HEK293 (cell line): Measurements from ENCODE around the gene NEGR1.

ENCODE experiments used
- CTCF ChIA-PET: fragments of 350-600 bp; formaldehyde crosslinking; extraction: SDS; loops from one replicate; lab custom pipeline; 2021; ENCODE audit warnings: antibody characterized with exemption; lab: Yijun Ruan, JAX
- POLR2A ChIA-PET: fragments of 300-600 bp; formaldehyde crosslinking; extraction: SDS; loops from one replicate; lab custom pipeline; 2020; ENCODE audit warnings: antibody characterized with exemption, inconsistent platforms; lab: Yijun Ruan, JAX
- H3K27ac ChIP-seq: fragments of 200-500 bp; sonication (Bioruptor generic); 2 replicates; pipeline ENCODE4 v1.5.1; 2014; ENCODE audit warnings: low read depth, low read length, control low read depth, inconsistent platforms; ENCODE audit errors: extremely low read depth
- H3K36me3 ChIP-seq, 2 experiments: fragments of 200-500 bp in 1 of 2; sonication (Bioruptor generic) in 1 of 2; 1 replicate in 1 of 2; 2 replicates in 1 of 2; pipeline ENCODE4 v1.5.1; 2014 to 2017; ENCODE audit warnings: inconsistent platforms in 2 of 2, low read length in 2 of 2; ENCODE audit not compliant: control insufficient read depth in 2 of 2, insufficient read depth in 1 of 2
- H3K4me1 ChIP-seq: fragments of 200-500 bp; sonication (Bioruptor generic); 2 replicates; pipeline ENCODE4 v1.5.1; 2014; ENCODE audit warnings: mild to moderate bottlenecking, low read length, inconsistent platforms; ENCODE audit not compliant: control insufficient read depth, insufficient read depth
- H3K4me3 ChIP-seq: 2 replicates; pipeline ENCODE4 v1.5.1; 2011; ENCODE audit warnings: low read depth, mild to moderate bottlenecking, control low read depth, low read length, moderate library complexity
- H3K9me3 ChIP-seq: fragments of 200-500 bp; sonication (Bioruptor generic); 2 replicates; pipeline ENCODE4 v1.5.1; 2014; ENCODE audit warnings: low read depth, low read length, inconsistent platforms; ENCODE audit not compliant: control insufficient read depth, insufficient read depth
- KLF10 ChIP-seq: fragments of 450-650 bp; IDR thresholded peaks from 2 replicates; pipeline ENCODE4 v1.5.1; 2018; ENCODE audit warnings: missing biosample characterization, mild to moderate bottlenecking, missing genetic modification characterization
- KLF16 ChIP-seq: fragments of 450-650 bp; formaldehyde crosslinking; IDR thresholded peaks from 2 replicates; pipeline ENCODE4 v1.5.1; 2017; ENCODE audit warnings: missing biosample characterization, missing genetic modification characterization
- SP7 ChIP-seq: fragments of 450-650 bp; formaldehyde crosslinking; IDR thresholded peaks from 2 replicates; pipeline ENCODE4 v1.5.1; 2016; ENCODE audit warnings: missing biosample characterization, missing genetic modification characterization
- ZBTB44 ChIP-seq: fragments of 450-650 bp; IDR thresholded peaks from 2 replicates; pipeline ENCODE4 v1.5.1; 2018; ENCODE audit warnings: missing biosample characterization, mild to moderate bottlenecking, missing genetic modification characterization
- ZBTB48 ChIP-seq: fragments of 450-650 bp; formaldehyde crosslinking; IDR thresholded peaks from 2 replicates; pipeline ENCODE4 v1.5.1; 2016; ENCODE audit warnings: missing biosample characterization, missing genetic modification characterization
- ZBTB6 ChIP-seq: fragments of 450-650 bp; formaldehyde crosslinking; IDR thresholded peaks from 2 replicates; pipeline ENCODE4 v1.5.1; 2017; ENCODE audit warnings: missing biosample characterization, missing genetic modification characterization
- ZFP69B ChIP-seq: fragments of 450-650 bp; formaldehyde crosslinking; IDR thresholded peaks from 2 replicates; pipeline ENCODE4 v1.5.1; 2016; ENCODE audit warnings: missing biosample characterization, missing genetic modification characterization
- ZNF184 ChIP-seq: fragments of 450-650 bp; IDR thresholded peaks from 2 replicates; pipeline ENCODE4 v1.5.1; 2018; ENCODE audit warnings: missing biosample characterization, mild to moderate bottlenecking, missing genetic modification characterization
- ZNF202 ChIP-seq: fragments of 450-650 bp; formaldehyde crosslinking; IDR thresholded peaks from 2 replicates; pipeline ENCODE4 v1.5.1; 2016; ENCODE audit warnings: missing biosample characterization, missing genetic modification characterization, borderline replicate concordance
- ZNF280C ChIP-seq: fragments of 450-650 bp; formaldehyde crosslinking; IDR thresholded peaks from 2 replicates; pipeline ENCODE4 v1.5.1; 2016; ENCODE audit warnings: missing biosample characterization, missing genetic modification characterization
- ZNF391 ChIP-seq: fragments of 450-650 bp; formaldehyde crosslinking; IDR thresholded peaks from 2 replicates; pipeline ENCODE4 v1.5.1; 2016; ENCODE audit warnings: low read depth, missing biosample characterization, missing genetic modification characterization, borderline replicate concordance
- ZNF404 ChIP-seq: fragments of 450-650 bp; formaldehyde crosslinking; IDR thresholded peaks from 2 replicates; pipeline ENCODE4 v1.5.1; 2017; ENCODE audit warnings: missing biosample characterization, missing genetic modification characterization
- ZNF416 ChIP-seq: fragments of 450-650 bp; formaldehyde crosslinking; IDR thresholded peaks from 2 replicates; pipeline ENCODE4 v1.5.1; 2016; ENCODE audit warnings: missing biosample characterization, missing genetic modification characterization
- ZNF433 ChIP-seq: fragments of 450-650 bp; formaldehyde crosslinking; IDR thresholded peaks from 2 replicates; pipeline ENCODE4 v1.5.1; 2016; ENCODE audit warnings: missing biosample characterization, missing genetic modification characterization, low read depth
- ZNF513 ChIP-seq: fragments of 450-650 bp; IDR thresholded peaks from 2 replicates; pipeline ENCODE4 v1.5.1; 2018; ENCODE audit warnings: missing biosample characterization, missing genetic modification characterization
- ZNF514 ChIP-seq: fragments of 450-650 bp; formaldehyde crosslinking; IDR thresholded peaks from 2 replicates; pipeline ENCODE4 v1.5.1; 2016; ENCODE audit warnings: missing biosample characterization, missing genetic modification characterization
- ZNF560 ChIP-seq: fragments of 450-650 bp; formaldehyde crosslinking; IDR thresholded peaks from 2 replicates; pipeline ENCODE4 v1.5.1; 2017; ENCODE audit warnings: missing biosample characterization, missing genetic modification characterization, borderline replicate concordance
- ZNF621 ChIP-seq: fragments of 450-650 bp; formaldehyde crosslinking; IDR thresholded peaks from 2 replicates; pipeline ENCODE4 v1.5.1; 2017; ENCODE audit warnings: missing biosample characterization, missing genetic modification characterization
- ZNF660 ChIP-seq: fragments of 450-650 bp; IDR thresholded peaks from 2 replicates; pipeline ENCODE4 v1.5.1; 2018; ENCODE audit warnings: missing biosample characterization, mild to moderate bottlenecking, missing genetic modification characterization
- ZNF677 ChIP-seq: fragments of 450-650 bp; IDR thresholded peaks from 2 replicates; pipeline ENCODE4 v1.5.0; 2018; ENCODE audit warnings: missing biosample characterization, mild to moderate bottlenecking, missing genetic modification characterization, moderate library complexity
- TF ChIP-seq, protein P1 (sequence below): fragments of 450-650 bp; formaldehyde crosslinking; IDR thresholded peaks from 2 replicates; pipeline ENCODE4 v1.5.1; 2017; ENCODE audit warnings: missing biosample characterization, missing genetic modification characterization
- TF ChIP-seq, protein P2 (sequence below): fragments of 450-650 bp; formaldehyde crosslinking; IDR thresholded peaks from 2 replicates; pipeline ENCODE4 v1.5.0; 2017; ENCODE audit warnings: missing biosample characterization, missing genetic modification characterization, borderline replicate concordance

NEGR1 gene

GRCh38 chr1:71559880-71560279, 722.5 kb downstream of the NEGR1 start:
- CTCF ChIA-PET = interaction anchor here (0.6 kb wide), 1 partner anchor 30 kb away, joined by 3 read pairs; no protein-coding TSS in a partner anchor
- Histone ChIP-seq H3K36me3 (no peaks in the 10 kb centered on the region), H3K4me3 (no peak overlapping the region), H3K27ac (no peak overlapping the region), H3K9me3 (no peaks in the 10 kb centered on the region), H3K4me1 (no peaks in the 10 kb centered on the region)
- POLR2A ChIA-PET = no interaction called here
- TF ChIP-seq ZNF513 (tag by site-specific recombination) (peak; percentile 54; the same call in 1 of the 2 replicates), ZNF416 (tag by site-specific recombination) (no peak)

- Histone ChIP-seq H3K4me1 (no peaks in the 10 kb centered on the region), H3K9me3 (no peaks in the 10 kb centered on the region)
- POLR2A ChIA-PET = no interaction called here
- TF ChIP-seq ZNF660 (tag by site-specific recombination) (no peak), ZNF677 (no peak), ZBTB6 (tag by site-specific recombination) (no peak), ZNF184 (tag by site-specific recombination) (no peak), KLF10 (tag by site-specific recombination) (no peak), ZBTB48 (tag by site-specific recombination) (no peak), ZFP69B (tag by site-specific recombination) (no peak), ZNF280C (tag by site-specific recombination) (no peak), ZNF560 (tag by site-specific recombination) (no peak), ZNF404 (tag by site-specific recombination) (no peak)
- TF ChIP-seq, all 188 proteins: peak for 0
- H3K4me3 ChIP-seq = no peak overlapping the region
- H3K27ac ChIP-seq = no peak overlapping the region
- H3K36me3 ChIP-seq = no peaks in the 10 kb centered on the region
- CTCF ChIA-PET = no interaction called here
These were observed 725.2 kb downstream of the NEGR1 start for GRCh38 chr1:71557138-71557537.

DNA sequence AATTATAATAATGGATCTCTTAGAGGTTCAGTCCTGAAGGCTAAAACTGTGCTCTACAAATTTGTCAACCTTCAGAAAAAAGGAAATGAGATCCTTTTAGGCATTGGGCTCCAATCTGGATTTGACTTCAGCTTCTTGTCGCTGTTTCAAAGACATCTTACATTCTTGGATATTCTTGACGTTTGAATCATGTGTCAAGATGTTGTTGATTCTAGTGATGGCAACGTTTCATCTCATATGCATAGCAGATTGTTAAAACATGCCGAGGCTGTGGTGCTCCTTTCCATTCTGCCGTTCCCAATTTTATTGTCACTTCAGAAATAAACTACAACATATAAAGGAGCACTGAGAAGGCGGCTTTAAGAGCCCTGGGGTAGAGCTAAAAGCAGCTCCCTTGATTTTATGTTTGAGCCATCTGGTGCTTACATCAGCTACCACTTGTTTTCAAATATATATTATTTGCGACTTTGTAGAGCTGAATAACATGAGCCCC, 733.9 kb downstream of the NEGR1 start:
- no peaks in the 10 kb centered on the region for H3K36me3 ChIP-seq
- H3K4me3 ChIP-seq = no peak overlapping the region
- no peak overlapping the region for H3K27ac ChIP-seq
- H3K4me1 ChIP-seq = no peaks in the 10 kb centered on the region
- POLR2A ChIA-PET = no interaction called here
- CTCF ChIA-PET = no interaction called here
- H3K9me3 ChIP-seq = no peaks in the 10 kb centered on the region
- TF ChIP-seq ZBTB44 (tag by site-specific recombination) (no peak), KLF16 (tag by site-specific recombination) (no peak), ZNF621 (no peak), ZNF514 (tag by site-specific recombination) (no peak), SP7 (no peak), ZNF433 (no peak), ZNF391 (no peak), ZNF202 (tag by site-specific recombination) (no peak)
- TF ChIP-seq, protein P1, sequence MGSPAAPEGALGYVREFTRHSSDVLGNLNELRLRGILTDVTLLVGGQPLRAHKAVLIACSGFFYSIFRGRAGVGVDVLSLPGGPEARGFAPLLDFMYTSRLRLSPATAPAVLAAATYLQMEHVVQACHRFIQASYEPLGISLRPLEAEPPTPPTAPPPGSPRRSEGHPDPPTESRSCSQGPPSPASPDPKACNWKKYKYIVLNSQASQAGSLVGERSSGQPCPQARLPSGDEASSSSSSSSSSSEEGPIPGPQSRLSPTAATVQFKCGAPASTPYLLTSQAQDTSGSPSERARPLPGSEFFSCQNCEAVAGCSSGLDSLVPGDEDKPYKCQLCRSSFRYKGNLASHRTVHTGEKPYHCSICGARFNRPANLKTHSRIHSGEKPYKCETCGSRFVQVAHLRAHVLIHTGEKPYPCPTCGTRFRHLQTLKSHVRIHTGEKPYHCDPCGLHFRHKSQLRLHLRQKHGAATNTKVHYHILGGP (tag by site-specific recombination) = no peak
- TF ChIP-seq, protein P2, sequence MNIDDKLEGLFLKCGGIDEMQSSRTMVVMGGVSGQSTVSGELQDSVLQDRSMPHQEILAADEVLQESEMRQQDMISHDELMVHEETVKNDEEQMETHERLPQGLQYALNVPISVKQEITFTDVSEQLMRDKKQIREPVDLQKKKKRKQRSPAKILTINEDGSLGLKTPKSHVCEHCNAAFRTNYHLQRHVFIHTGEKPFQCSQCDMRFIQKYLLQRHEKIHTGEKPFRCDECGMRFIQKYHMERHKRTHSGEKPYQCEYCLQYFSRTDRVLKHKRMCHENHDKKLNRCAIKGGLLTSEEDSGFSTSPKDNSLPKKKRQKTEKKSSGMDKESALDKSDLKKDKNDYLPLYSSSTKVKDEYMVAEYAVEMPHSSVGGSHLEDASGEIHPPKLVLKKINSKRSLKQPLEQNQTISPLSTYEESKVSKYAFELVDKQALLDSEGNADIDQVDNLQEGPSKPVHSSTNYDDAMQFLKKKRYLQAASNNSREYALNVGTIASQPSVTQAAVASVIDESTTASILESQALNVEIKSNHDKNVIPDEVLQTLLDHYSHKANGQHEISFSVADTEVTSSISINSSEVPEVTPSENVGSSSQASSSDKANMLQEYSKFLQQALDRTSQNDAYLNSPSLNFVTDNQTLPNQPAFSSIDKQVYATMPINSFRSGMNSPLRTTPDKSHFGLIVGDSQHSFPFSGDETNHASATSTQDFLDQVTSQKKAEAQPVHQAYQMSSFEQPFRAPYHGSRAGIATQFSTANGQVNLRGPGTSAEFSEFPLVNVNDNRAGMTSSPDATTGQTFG (tag by site-specific recombination) = no peak
